Posterior vena cava (tissue), 2 donors: Measurements from ENCODE around the gene MYO15B. TPM values are rescaled to one million over a fixed set of nuclear protein-coding genes. Genes with fewer than 3 reads are reported as not detected.

Experiments
- DNase-seq: peaks from one replicate; pipeline ENCODE4 v3.0.0-alpha.2; 2020; ENCODE audit warnings: low spot score
- intact Hi-C, 2 donors: fragments of 100-400 bp; cut with DNase I; formaldehyde crosslinking; loops; one replicate each; pipeline versions ENCODE4 v1.14.1 to v1.14.2; 2022 to 2023
- total RNA-seq, 2 donors: library from RNA; stranded (reverse); fragmentation: NEBNext Ultra II Directional; extraction: Animal tissue kit (Norgen Biotek cat#: 25700); gene quantifications; one replicate each; pipeline ENCODE4 v1.2.1, GENCODE V29; 2021
- donor health status: DM: yes; HTN: yes; CAD: no.
- donor health status: DM: yes; HTN: yes; CAD: no.

The MYO15B gene
- total RNA-seq, 2 donors from 2014 or later, result 76.5 to 114 TPM

DNA sequence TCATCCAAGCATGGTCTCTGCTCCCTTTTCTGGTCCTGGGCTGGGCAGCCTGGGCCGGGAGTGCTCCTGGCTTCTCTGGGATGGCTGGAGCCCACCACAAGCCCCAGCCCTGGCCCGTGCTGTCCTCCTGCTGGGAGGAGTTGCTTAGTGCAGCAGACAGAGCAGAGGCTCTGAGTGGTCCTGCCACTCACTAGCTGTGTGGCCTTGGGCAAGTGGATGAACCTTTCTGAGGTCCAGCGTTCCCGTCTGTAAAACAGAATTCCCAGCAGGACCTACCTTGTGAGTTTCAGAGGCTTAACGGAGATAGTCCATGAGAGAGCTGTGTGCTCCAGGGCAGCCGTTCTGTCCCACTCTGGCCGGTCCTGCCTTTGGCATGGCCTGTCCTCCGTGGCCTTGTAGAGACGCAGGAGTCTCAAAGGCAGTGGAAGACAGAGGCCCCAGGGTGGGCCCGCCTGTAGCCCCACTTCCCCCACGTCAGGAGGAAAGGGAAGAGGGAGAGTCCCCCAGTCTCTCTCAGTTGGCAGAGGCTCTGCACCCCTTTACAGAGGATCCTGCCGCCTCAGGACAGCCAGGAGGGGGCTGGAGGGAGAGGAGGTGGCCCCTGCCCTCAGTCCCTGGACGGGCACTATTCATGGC lies 7.8 kb downstream of the MYO15B start:
- intact Hi-C loops, result no loop called here
- DNase-seq, result no peak

- no peak for DNase-seq
- intact Hi-C loops, result no loop called here
Measured at GRCh38 chr17:75595920-75596313, 8.3 kb downstream of the MYO15B start.

GRCh38 chr17:75596320-75597087 lies 8.9 kb downstream of the MYO15B start:
- no peak for DNase-seq
- intact Hi-C loops, result no loop called here

GRCh38 chr17:75601057-75601987 lies 13.7 kb downstream of the MYO15B start:
- intact Hi-C loops, result no loop called here
- DNase-seq, result no peak

DNA sequence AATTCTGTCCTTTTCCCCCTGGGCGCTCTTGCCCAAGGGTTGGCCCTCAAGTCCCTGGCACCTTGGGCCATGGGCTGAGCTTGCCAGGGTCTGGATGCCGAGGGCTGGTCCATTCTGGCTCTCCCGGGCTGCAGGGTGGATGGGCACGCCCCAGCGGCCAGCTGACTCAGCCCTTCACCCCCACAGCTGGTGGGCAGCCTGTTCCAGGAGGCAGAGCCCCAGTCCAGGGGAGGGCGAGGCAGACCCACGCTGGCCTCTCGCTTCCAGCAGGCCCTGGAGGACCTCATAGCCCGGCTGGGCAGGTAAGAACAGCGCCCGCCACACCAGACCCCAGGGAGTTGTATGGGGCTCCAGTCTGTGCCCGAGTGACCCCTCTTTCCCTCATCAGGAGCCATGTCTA lies 15.0 kb downstream of the MYO15B start:
- intact Hi-C loops, result no loop called here
- no peak for DNase-seq

- intact Hi-C loops, result no loop called here
- DNase-seq, result no peak
Measured at GRCh38 chr17:75603123-75603522, 15.5 kb downstream of the MYO15B start.

DNA sequence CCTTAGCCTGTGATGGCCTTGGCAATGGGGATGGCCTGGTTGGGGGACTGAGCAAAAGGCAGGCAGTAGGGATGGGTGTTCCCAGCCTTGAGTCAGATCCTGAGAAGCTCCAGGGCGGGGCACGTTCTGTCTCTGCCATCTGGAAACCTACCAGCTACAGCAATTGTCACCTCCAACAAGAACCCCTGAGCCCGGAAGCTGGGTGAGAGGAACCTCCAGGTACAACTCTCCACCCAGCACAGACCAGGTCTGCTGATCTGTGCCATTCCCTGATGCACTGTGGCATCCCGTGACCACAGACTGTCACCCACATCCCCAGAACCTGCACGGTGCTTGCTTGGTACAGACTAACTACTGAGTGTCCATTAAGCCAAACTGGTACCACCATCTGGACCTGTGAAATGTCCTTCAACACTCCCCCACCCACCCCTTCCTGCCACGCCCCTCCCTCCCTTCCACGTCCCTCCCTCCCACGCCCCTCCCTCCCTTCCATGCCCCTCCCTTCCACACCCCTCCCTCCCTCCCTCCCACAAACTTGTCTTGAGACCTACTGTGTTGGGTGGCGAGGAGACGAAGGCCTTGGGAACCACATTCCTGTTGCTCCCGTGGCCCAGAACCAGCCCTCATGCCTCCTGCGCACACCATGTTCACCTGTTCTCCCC lies 16.6 kb downstream of the MYO15B start:
- no peak for DNase-seq
- intact Hi-C loops, result no loop called here

DNA sequence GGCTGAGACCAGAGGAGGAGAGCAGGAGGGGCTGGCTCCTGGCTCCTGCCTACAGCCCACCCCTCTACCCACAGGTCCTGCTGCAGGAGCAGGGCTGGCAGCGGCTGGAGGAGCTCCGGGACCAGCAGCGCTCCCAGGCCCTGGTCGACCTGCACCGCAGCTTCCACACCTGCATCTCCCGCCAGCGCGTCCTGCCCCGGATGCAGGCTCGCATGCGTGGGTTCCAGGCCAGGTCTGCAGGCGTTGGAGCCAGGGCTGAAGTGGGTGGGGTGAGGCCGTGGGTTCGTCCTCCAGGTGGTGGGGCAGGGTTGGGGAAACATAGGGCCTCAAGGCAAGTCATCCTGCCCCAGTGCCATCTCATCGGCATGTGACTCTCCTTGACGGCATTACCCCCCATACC lies 18.2 kb downstream of the MYO15B start:
- DNase-seq, result no peak
- intact Hi-C loops, result no loop called here

- intact Hi-C loops, result no loop called here
- no peak for DNase-seq
Measured at GRCh38 chr17:75607086-75607485, 19.5 kb downstream of the MYO15B start.

- intact Hi-C loops, result loop anchor here in 1 of 2 donors (2.0 kb wide), 1 partner anchor 78 kb away; no protein-coding TSS in a partner anchor
- no peak for DNase-seq
Measured at GRCh38 chr17:75610103-75610984, 22.7 kb downstream of the MYO15B start.

GRCh38 chr17:75611851-75612429 lies 24.3 kb downstream of the MYO15B start:
- intact Hi-C loops, result loop anchor here in 1 of 2 donors (2.0 kb wide), 1 partner anchor 79 kb away; no protein-coding TSS in a partner anchor
- DNase-seq, result no peak

DNA sequence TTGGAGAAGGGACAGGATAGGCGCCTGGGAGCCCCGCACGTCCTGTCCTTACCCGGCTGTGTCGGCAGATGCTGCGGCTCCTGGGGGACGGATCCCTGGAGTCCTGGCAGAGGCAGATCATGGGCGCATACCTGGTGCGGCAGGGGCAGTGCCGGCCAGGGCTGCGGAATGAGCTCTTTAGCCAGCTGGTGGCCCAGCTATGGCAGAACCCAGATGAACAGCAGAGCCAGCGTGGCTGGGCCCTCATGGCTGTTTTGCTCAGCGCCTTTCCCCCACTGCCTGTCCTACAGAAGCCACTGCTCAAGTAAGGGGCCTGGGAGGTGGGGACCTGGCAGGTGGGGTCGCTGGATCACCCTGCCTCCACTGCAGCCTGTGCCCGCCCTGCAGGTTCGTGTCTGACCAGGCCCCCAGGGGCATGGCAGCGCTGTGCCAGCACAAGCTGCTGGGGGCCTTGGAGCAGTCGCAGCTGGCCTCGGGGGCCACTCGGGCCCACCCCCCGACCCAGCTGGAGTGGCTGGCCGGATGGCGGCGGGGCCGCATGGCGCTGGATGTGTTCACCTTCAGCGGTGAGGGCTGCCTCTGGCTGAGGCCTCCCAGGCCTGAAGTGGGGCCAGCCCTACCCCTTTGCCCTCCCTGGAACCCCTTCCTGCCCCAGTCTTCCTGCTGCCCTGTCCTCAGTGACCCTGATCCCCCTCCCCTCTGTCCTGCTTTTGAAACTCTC lies 25.5 kb downstream of the MYO15B start:
- intact Hi-C loops, result no loop called here
- DNase-seq, result no peak

- no peak for DNase-seq
- intact Hi-C loops, result no loop called here
Measured at GRCh38 chr17:75614006-75614405, 26.4 kb downstream of the MYO15B start.

GRCh38 chr17:75614556-75615270 lies 27.1 kb downstream of the MYO15B start:
- no peak for DNase-seq
- intact Hi-C loops, result no loop called here

- DNase-seq, result no peak
- intact Hi-C loops, result no loop called here
Measured at GRCh38 chr17:75615301-75615700, 27.7 kb downstream of the MYO15B start.

DNA sequence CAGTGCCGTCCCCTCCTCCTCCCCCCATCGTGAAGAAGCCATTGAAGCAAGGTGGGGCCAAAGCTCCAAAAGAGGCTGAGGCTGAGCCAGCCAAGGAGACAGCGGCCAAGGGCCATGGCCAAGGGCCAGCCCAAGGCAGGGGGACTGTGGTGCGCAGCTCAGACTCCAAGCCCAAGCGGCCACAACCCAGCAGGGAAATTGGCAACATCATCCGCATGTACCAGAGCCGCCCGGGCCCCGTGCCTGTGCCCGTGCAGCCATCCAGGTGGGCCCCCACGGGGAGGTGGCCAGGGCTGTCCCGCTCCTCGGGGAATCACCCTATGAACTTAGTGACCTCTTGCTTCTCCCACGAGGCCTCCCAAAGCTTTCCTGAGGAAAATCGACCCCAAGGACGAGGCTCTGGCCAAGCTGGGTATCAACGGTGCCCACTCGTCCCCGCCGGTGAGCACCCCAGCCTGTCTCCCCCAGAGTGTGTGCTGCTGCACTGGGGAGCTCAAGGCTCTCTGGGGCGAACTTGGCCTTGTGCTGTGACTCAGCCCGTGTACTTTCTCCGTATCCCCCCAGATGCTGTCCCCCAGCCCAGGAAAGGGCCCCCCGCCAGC lies 29.0 kb downstream of the MYO15B start:
- no peak for DNase-seq

More for the DNA sequence above, 29.0 kb downstream of the MYO15B start:
- intact Hi-C loops, result no loop called here
